ENCODE data around the gene MARVELD1. TPM values are rescaled to one million over a fixed set of nuclear protein-coding genes. Genes with fewer than 3 reads are reported as not detected.

Gene MARVELD1
- total RNA-seq, 1 donor from 2014 or later, result 12.2 TPM

DNA sequence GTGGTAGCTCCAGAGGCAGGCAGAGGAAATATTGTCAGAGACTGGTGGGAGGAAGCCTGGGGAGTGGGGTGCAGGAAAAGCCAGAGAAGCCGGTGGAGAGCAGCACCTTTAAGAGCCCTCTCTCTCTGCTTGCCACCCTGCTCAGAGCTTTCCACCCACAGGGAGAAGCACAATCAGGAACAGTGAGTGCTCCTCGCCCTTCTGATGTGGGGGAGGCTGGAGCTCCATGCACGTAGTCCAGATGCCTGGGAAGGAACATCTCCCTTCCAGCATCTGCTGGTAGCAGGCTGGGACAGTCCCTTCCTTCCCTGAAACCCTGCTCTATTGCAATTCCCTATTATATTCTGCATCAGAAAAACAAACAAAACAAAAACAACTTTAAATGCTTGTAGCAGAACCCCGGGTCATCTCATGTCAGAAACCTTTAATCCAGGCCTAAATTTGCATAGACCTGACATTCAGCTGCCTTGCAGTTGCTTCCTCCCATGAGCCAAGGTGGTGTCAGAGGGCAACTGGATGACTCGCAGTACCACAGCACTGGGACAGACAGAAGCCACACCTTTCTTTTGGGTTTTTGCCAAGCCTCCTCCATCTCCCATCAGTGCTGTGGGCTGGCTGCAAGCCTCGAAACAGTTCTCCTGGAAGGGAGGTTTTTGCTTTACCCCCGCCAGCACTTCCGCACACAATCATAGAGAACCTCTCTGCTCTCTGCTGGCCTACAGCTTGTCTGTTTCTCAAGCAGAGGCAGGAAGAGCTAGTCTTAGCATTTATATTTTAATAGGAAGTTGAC lies 39.6 kb upstream of the MARVELD1 start:
- TF ChIP-seq, protein P1, sequence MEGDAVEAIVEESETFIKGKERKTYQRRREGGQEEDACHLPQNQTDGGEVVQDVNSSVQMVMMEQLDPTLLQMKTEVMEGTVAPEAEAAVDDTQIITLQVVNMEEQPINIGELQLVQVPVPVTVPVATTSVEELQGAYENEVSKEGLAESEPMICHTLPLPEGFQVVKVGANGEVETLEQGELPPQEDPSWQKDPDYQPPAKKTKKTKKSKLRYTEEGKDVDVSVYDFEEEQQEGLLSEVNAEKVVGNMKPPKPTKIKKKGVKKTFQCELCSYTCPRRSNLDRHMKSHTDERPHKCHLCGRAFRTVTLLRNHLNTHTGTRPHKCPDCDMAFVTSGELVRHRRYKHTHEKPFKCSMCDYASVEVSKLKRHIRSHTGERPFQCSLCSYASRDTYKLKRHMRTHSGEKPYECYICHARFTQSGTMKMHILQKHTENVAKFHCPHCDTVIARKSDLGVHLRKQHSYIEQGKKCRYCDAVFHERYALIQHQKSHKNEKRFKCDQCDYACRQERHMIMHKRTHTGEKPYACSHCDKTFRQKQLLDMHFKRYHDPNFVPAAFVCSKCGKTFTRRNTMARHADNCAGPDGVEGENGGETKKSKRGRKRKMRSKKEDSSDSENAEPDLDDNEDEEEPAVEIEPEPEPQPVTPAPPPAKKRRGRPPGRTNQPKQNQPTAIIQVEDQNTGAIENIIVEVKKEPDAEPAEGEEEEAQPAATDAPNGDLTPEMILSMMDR (IDR thresholded peaks at IDR 0.05; ENCODE audit: partially characterized antibody, unreplicated experiment), result no peak
- H3K27ac Mint-ChIP-seq (ENCODE audit: unreplicated experiment), result peak overlapping the region; percentile 11
- H3K36me3 Mint-ChIP-seq (ENCODE audit: unreplicated experiment), result no peaks in the 10 kb centered on the region
- H3K9me3 Mint-ChIP-seq (ENCODE audit: unreplicated experiment), result peaks cover 3% of the 10 kb centered on the region
- peaks cover 4% of the 10 kb centered on the region for H3K4me1 Mint-ChIP-seq (ENCODE audit: low read depth, unreplicated experiment)
- no peak for DNase-seq
- H3K27me3 Mint-ChIP-seq (ENCODE audit: unreplicated experiment), result peaks cover 2% of the 10 kb centered on the region
- no peak overlapping the region for H3K4me3 Mint-ChIP-seq (ENCODE audit: unreplicated experiment)

DNA sequence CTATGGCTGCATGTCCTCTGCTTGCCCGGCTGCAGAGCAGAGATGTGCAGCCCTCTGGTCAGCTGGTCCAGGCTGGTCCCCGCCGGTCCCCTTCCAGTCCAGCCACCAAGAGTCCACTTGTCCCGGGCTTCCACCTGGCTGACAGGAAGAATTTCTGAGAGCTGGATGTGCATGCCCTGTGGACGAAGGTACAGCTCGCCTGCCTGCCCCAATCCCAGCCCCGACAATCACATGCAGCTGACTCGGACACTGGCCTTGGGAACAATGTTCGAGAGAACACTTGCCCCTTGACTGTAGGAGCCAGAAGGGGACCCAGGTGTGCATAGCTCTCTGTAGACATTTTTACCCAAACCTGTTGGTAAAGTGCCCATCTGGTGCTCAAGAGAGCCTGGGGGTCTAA lies 38.3 kb upstream of the MARVELD1 start:
- H3K36me3 Mint-ChIP-seq (ENCODE audit: unreplicated experiment), result no peaks in the 10 kb centered on the region
- peaks cover 2% of the 10 kb centered on the region for H3K27me3 Mint-ChIP-seq (ENCODE audit: unreplicated experiment)
- H3K27ac Mint-ChIP-seq (ENCODE audit: unreplicated experiment), result no peak overlapping the region
- H3K4me1 Mint-ChIP-seq (ENCODE audit: low read depth, unreplicated experiment), result peaks cover 4% of the 10 kb centered on the region
- TF ChIP-seq, protein P1 (IDR thresholded peaks at IDR 0.05; ENCODE audit: partially characterized antibody, unreplicated experiment), result no peak
- peaks cover 3% of the 10 kb centered on the region for H3K9me3 Mint-ChIP-seq (ENCODE audit: unreplicated experiment)
- DNase-seq, result no peak
- H3K4me3 Mint-ChIP-seq (ENCODE audit: unreplicated experiment), result no peak overlapping the region

DNA sequence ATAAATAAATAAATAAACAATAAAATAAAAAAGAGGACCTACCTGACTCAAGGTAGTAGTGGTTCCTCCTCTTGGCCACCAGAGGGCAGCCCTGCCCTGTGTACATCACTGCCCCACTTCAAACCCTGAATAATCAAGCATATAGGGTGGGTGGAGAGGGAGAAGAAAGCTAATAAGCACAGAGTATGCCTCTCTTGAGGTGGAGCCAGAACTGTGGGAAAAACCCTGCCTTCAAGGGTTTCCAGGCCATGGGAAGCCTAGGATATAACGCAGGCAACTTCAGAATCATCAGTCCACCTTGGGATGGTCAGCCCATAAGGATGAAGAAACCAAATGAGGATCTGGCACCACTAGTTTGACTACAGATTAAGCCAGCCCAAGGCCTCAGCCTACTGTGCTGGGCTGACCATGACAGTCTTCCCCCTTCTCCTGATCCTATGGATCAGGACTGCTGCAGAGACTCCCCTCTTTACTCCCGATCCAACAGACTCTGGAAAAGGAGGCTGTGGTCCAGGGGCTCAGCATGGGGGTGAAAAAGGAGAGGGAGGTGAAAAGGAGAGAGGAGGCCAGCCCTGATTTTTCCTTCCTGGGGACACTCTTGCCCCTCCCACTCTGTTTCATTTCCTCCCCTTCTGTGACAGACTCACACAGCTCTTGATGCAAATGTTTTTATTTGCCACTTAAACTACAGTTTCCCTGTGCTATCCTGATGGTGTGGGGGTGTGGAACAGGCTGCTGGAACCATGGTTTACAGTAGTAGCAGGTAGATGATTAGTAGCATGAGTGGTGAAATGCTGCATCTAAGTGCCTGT lies 36.6 kb upstream of the MARVELD1 start:
- H3K9me3 Mint-ChIP-seq (ENCODE audit: unreplicated experiment), result peaks cover 3% of the 10 kb centered on the region
- peaks cover 4% of the 10 kb centered on the region for H3K4me1 Mint-ChIP-seq (ENCODE audit: low read depth, unreplicated experiment)
- no peaks in the 10 kb centered on the region for H3K27me3 Mint-ChIP-seq (ENCODE audit: unreplicated experiment)
- DNase-seq, result peak; percentile 48
- no peaks in the 10 kb centered on the region for H3K36me3 Mint-ChIP-seq (ENCODE audit: unreplicated experiment)
- no peak overlapping the region for H3K27ac Mint-ChIP-seq (ENCODE audit: unreplicated experiment)
- TF ChIP-seq, protein P1 (IDR thresholded peaks at IDR 0.05; ENCODE audit: partially characterized antibody, unreplicated experiment), result peak; percentile 88
- no peak overlapping the region for H3K4me3 Mint-ChIP-seq (ENCODE audit: unreplicated experiment)

DNA sequence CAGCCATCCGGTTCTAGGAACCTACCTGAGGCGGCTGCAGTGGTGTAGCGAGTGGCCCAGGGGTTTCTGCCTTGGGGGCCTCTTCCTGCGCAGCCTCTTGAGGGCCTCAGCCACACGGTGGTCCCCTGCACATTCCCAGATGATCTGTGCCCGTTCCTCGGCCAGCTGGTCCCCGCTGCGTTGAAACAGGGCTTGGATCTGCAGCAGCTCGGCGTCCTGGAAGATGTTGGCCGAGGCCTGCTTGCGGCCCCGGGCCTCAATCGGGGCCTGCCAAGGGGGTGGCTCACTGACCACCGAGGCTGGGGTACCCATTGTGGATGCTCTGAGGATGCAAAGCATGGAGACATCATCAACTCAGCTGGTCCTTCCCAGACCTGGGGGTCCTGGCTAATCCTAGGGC lies 33.9 kb upstream of the MARVELD1 start:
- Mint-ChIP-seq H3K27me3 (ENCODE audit: unreplicated experiment) (no peaks in the 10 kb centered on the region), H3K4me3 (ENCODE audit: unreplicated experiment) (no peak overlapping the region), H3K9me3 (ENCODE audit: unreplicated experiment) (peaks cover 3% of the 10 kb centered on the region), H3K4me1 (ENCODE audit: low read depth, unreplicated experiment) (peaks cover 10% of the 10 kb centered on the region), H3K27ac (ENCODE audit: unreplicated experiment) (no peak overlapping the region), H3K36me3 (ENCODE audit: unreplicated experiment) (no peaks in the 10 kb centered on the region)
- TF ChIP-seq, protein P1 (IDR thresholded peaks at IDR 0.05; ENCODE audit: partially characterized antibody, unreplicated experiment), result no peak
- DNase-seq, result no peak

DNA sequence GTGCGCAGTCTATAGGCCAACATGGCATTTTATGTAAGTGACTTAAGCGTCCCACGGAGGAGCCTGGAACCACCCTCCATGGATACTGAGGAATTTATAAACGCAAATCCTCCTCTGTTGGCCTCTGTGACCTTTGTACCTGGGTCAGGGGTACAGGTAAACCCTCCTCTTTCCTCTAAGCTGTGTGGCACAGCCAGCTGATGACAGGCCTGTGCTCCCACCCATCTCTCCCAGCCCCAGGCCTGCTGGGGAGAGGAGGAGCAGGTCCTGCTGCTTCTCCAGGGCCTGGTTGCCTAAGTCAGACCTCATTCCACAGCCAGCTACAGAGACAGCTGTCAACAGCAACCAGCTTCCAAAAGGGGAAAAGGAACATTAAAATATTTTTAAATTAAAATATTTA lies 31.5 kb upstream of the MARVELD1 start:
- no peak for DNase-seq
- H3K4me3 Mint-ChIP-seq (ENCODE audit: unreplicated experiment), result no peak overlapping the region
- H3K27ac Mint-ChIP-seq (ENCODE audit: unreplicated experiment), result no peak overlapping the region
- H3K4me1 Mint-ChIP-seq (ENCODE audit: low read depth, unreplicated experiment), result peaks cover 10% of the 10 kb centered on the region
- TF ChIP-seq, protein P1 (IDR thresholded peaks at IDR 0.05; ENCODE audit: partially characterized antibody, unreplicated experiment), result no peak
- no peaks in the 10 kb centered on the region for H3K27me3 Mint-ChIP-seq (ENCODE audit: unreplicated experiment)
- peaks cover 3% of the 10 kb centered on the region for H3K9me3 Mint-ChIP-seq (ENCODE audit: unreplicated experiment)
- no peaks in the 10 kb centered on the region for H3K36me3 Mint-ChIP-seq (ENCODE audit: unreplicated experiment)
